Endothelial cell (in vitro differentiated cells): ENCODE measurements around the gene SOX11. TPM values are rescaled to one million over a fixed set of nuclear protein-coding genes. Genes with fewer than 3 reads are reported as not detected.
"Not testable (repeated sequence)": the region's sequence is repeated elsewhere in the genome, so short reads cannot be mapped to it uniquely, and the experiment has no call there.

ENCODE experiments used
- DNase-seq: peaks from one replicate; pipeline ENCODE4 v3.0.0; 2021; ENCODE audit warnings: low spot score
- H3K27ac Mint-ChIP-seq: one replicate; pipeline ENCODE4 v1.8.0; 2021; ENCODE audit warnings: mixed read lengths, inconsistent platforms; ENCODE audit not compliant: unreplicated experiment
- H3K27me3 Mint-ChIP-seq: one replicate; pipeline ENCODE4 v1.8.0; 2021; ENCODE audit warnings: mild to moderate bottlenecking, moderate library complexity, mixed read lengths, inconsistent platforms; ENCODE audit not compliant: unreplicated experiment
- H3K36me3 Mint-ChIP-seq: one replicate; pipeline ENCODE4 v1.8.0; 2021; ENCODE audit warnings: mild to moderate bottlenecking, low read depth, mixed read lengths, inconsistent platforms; ENCODE audit not compliant: unreplicated experiment
- H3K4me1 Mint-ChIP-seq: one replicate; pipeline ENCODE4 v1.8.0; 2021; ENCODE audit warnings: mild to moderate bottlenecking, mixed read lengths, inconsistent platforms; ENCODE audit not compliant: unreplicated experiment
- H3K4me3 Mint-ChIP-seq: one replicate; pipeline ENCODE4 v1.8.0; 2021; ENCODE audit warnings: mild to moderate bottlenecking, mixed read lengths, inconsistent platforms; ENCODE audit not compliant: unreplicated experiment
- H3K9me3 Mint-ChIP-seq: one replicate; pipeline ENCODE4 v1.8.0; 2021; ENCODE audit warnings: mixed read lengths, inconsistent platforms; ENCODE audit not compliant: unreplicated experiment
- CTCF ChIP-seq: fragments of 200-600 bp; sonication (generic); IDR thresholded peaks from one replicate; pipeline ENCODE4 v1.5.0; 2021; ENCODE audit warnings: antibody characterized with exemption; ENCODE audit not compliant: unreplicated experiment
- total RNA-seq: library from RNA; stranded (reverse); fragmentation: NEBNext Ultra II Directional; extraction: Animal tissue kit (Norgen Biotek cat#: 25700); gene quantifications from one replicate; pipeline ENCODE4 v1.2.1, GENCODE V29; 2021; ENCODE audit not compliant: unreplicated experiment

SOX11 gene
- total RNA-seq, 1 donor from 2014 or later = 39.4 TPM

- DNase-seq = no peak
- Mint-ChIP-seq H3K36me3 (no peaks in the 10 kb centered on the region), H3K4me3 (no peak overlapping the region), H3K4me1 (no peaks in the 10 kb centered on the region), H3K27me3 (peaks cover 1% of the 10 kb centered on the region), H3K27ac (no peak overlapping the region), H3K9me3 (no peaks in the 10 kb centered on the region)
- no peak for TF ChIP-seq CTCF
These were observed 27.9 kb upstream of the SOX11 start for GRCh38 chr2:5664278-5664681.

GRCh38 chr2:5665066-5665465 is 27.1 kb upstream of the SOX11 start:
- H3K27me3 Mint-ChIP-seq = peaks cover 1% of the 10 kb centered on the region
- H3K9me3 Mint-ChIP-seq = no peaks in the 10 kb centered on the region
- H3K4me1 Mint-ChIP-seq = no peaks in the 10 kb centered on the region
- no peak for TF ChIP-seq CTCF
- H3K36me3 Mint-ChIP-seq = no peaks in the 10 kb centered on the region
- no peak overlapping the region for H3K27ac Mint-ChIP-seq
- no peak overlapping the region for H3K4me3 Mint-ChIP-seq
- no peak for DNase-seq

GRCh38 chr2:5666798-5667197 is 25.4 kb upstream of the SOX11 start:
- H3K9me3 Mint-ChIP-seq = no peaks in the 10 kb centered on the region
- no peaks in the 10 kb centered on the region for H3K36me3 Mint-ChIP-seq
- no peak for DNase-seq
- peaks cover 1% of the 10 kb centered on the region for H3K27me3 Mint-ChIP-seq
- TF ChIP-seq CTCF = no peak
- H3K4me1 Mint-ChIP-seq = no peaks in the 10 kb centered on the region
- H3K27ac Mint-ChIP-seq = no peak overlapping the region
- no peak overlapping the region for H3K4me3 Mint-ChIP-seq

GRCh38 chr2:5667655-5668054 is 24.5 kb upstream of the SOX11 start:
- H3K27me3 Mint-ChIP-seq = not testable (repeated sequence)

GRCh38 chr2:5668682-5669250 is 23.4 kb upstream of the SOX11 start:
- H3K27ac Mint-ChIP-seq = no peak overlapping the region
- H3K4me3 Mint-ChIP-seq = no peak overlapping the region
- no peaks in the 10 kb centered on the region for H3K36me3 Mint-ChIP-seq
- no peak for TF ChIP-seq CTCF
- H3K9me3 Mint-ChIP-seq = no peaks in the 10 kb centered on the region
- peaks cover 2% of the 10 kb centered on the region for H3K4me1 Mint-ChIP-seq
- DNase-seq = no peak
- peaks cover 5% of the 10 kb centered on the region for H3K27me3 Mint-ChIP-seq

More at GRCh38 chr2:5667655-5668054, 24.5 kb upstream of the SOX11 start:
- not testable (repeated sequence) for DNase-seq, H3K4me1 Mint-ChIP-seq, H3K36me3 Mint-ChIP-seq, H3K27ac Mint-ChIP-seq, H3K4me3 Mint-ChIP-seq, H3K9me3 Mint-ChIP-seq
